HepG2 (cell line): Measurements from ENCODE around the gene NKD1. TPM values are rescaled to one million over a fixed set of nuclear protein-coding genes. Genes with fewer than 3 reads are reported as not detected.

Experiments
- ATAC-seq: fragments of 200-7000 bp; cut with Tn5 transposase; 3 replicates; pipeline ENCODE4 v1.9.1; 2020; ENCODE audit warnings: mild to moderate bottlenecking, moderate library complexity
- BruUV-seq: library from RNA; stranded (reverse); fragments of 400-500 nt; replicated peaks from 2 replicates; lab custom pipeline; 2021; lab: Mats Ljungman, UMichigan
- CTCF ChIA-PET: fragments of 300-600 bp; formaldehyde crosslinking; extraction: SDS; loops from one replicate; lab custom pipeline; 2021; ENCODE audit warnings: low total read pairs, inconsistent platforms, low intra/inter-chr PET ratio; lab: Yijun Ruan, JAX
- POLR2A ChIA-PET: fragments of 350-600 bp; sonication (Branson Sonifier 250); formaldehyde crosslinking; loops from one replicate; lab custom pipeline; 2020; ENCODE audit warnings: antibody characterized with exemption, inconsistent platforms; lab: Yijun Ruan, JAX
- DNase-seq: peaks from one replicate; pipeline ENCODE4 v3.0.0-alpha.2; 2015; ENCODE audit warnings: low spot score
- FAIRE-seq: peaks from 3 replicates; lab custom pipeline; 2011; peaks lifted over from hg19 to GRCh38; lab: Jason Lieb, UNC
- H2AFZ ChIP-seq: one replicate; pipeline ENCODE4 v1.6.1; 2011; ENCODE audit warnings: low read length, inconsistent platforms
- H3K27ac ChIP-seq: fragments of 300-600 bp; 3 replicates; pipeline ENCODE4 v1.8.0; 2011; ENCODE audit warnings: mixed run types, mild to moderate bottlenecking, mixed read lengths, low read length, inconsistent platforms; ENCODE audit not compliant: insufficient read depth; ENCODE audit errors: extremely low read length
- H3K27me3 ChIP-seq, 2 experiments: fragments of 200-600 bp in 1 of 2; 2 replicates in 1 of 2; 3 replicates in 1 of 2; pipeline versions ENCODE4 v1.6.0 to v1.8.0; 2011; ENCODE audit warnings: low read length in 2 of 2, mild to moderate bottlenecking in 2 of 2, moderate library complexity in 2 of 2, inconsistent platforms in 1 of 2; ENCODE audit not compliant: insufficient read depth in 2 of 2, control insufficient read depth in 1 of 2
- H3K36me3 ChIP-seq, 2 experiments: fragments of 200-600 bp in 1 of 2; replicated peaks in 1 of 2; 2 replicates in 1 of 2; 3 replicates in 1 of 2; pipeline versions ENCODE4 v1.5.1 to v1.8.0; 2011; ENCODE audit warnings: low read length in 2 of 2, inconsistent platforms in 1 of 2; ENCODE audit not compliant: insufficient read depth in 2 of 2, control insufficient read depth in 1 of 2
- H3K4me1 ChIP-seq: 2 replicates; pipeline ENCODE4 v1.5.1; 2012; ENCODE audit warnings: low read length, inconsistent platforms; ENCODE audit not compliant: insufficient read depth
- H3K4me2 ChIP-seq: 2 replicates; pipeline ENCODE4 v1.6.0; 2011; ENCODE audit warnings: low read depth, low read length, inconsistent platforms
- H3K4me3 ChIP-seq, 3 experiments: fragments of 200-600 bp in 1 of 3; sonication (generic), shearing (Covaris generic) in 1 of 3; replicated peaks in 1 of 3; 2 replicates each; pipeline ENCODE4 v1.5.1; 2011 to 2016; ENCODE audit warnings: low read length in 3 of 3, inconsistent platforms in 2 of 3, low read depth in 2 of 3, mild to moderate bottlenecking in 2 of 3, control low read depth in 1 of 3, mixed read lengths in 1 of 3; ENCODE audit not compliant: insufficient read depth in 1 of 3
- H3K79me2 ChIP-seq: one replicate; pipeline ENCODE4 v1.6.1; 2011; ENCODE audit warnings: low read length, inconsistent platforms; ENCODE audit not compliant: insufficient read depth
- H3K9ac ChIP-seq: 2 replicates; pipeline ENCODE4 v1.6.0; 2011; ENCODE audit warnings: mild to moderate bottlenecking, low read depth, low read length, inconsistent platforms; ENCODE audit not compliant: insufficient read depth
- H3K9me3 ChIP-seq: 2 replicates; pipeline ENCODE4 v1.5.1; 2012; ENCODE audit warnings: mild to moderate bottlenecking, low read length
- H4K20me1 ChIP-seq: 2 replicates; pipeline ENCODE4 v1.6.0; 2011; ENCODE audit warnings: inconsistent platforms, mild to moderate bottlenecking, low read length, moderate library complexity; ENCODE audit not compliant: insufficient read depth
- ATF7-NPFF ChIP-seq: sonication (generic); formaldehyde crosslinking; IDR thresholded peaks from 2 replicates; pipeline ENCODE4 v1.8.1; 2023; ENCODE audit warnings: mild to moderate bottlenecking, low read depth, missing genetic modification reagents, moderate library complexity
- CBX5 ChIP-seq: sonication (generic); formaldehyde crosslinking; IDR thresholded peaks from 2 replicates; pipeline ENCODE4 v1.4.0; 2020; ENCODE audit warnings: missing genetic modification reagents, borderline replicate concordance
- CEBPB ChIP-seq: IDR thresholded peaks from 2 replicates; pipeline ENCODE4 v1.6.1; 2011; ENCODE audit warnings: low read depth, low read length, improper control_type of control experiment, borderline replicate concordance
- HMG20A ChIP-seq: IDR thresholded peaks from 2 replicates; pipeline ENCODE4 v1.6.1; 2016; ENCODE audit warnings: borderline replicate concordance
- KLF13 ChIP-seq: sonication (generic); formaldehyde crosslinking; IDR thresholded peaks from 2 replicates; pipeline ENCODE4 v1.4.0; 2020; ENCODE audit warnings: mild to moderate bottlenecking, missing genetic modification reagents
- NFIC ChIP-seq: IDR thresholded peaks from 2 replicates; pipeline ENCODE4 v1.6.1; 2012; ENCODE audit warnings: mild to moderate bottlenecking, low read length, inconsistent platforms
- RBM22 ChIP-seq: fragments of 200-400 bp; formaldehyde crosslinking; optimal IDR thresholded peaks from 2 replicates; pipeline ENCODE3; 2017; ENCODE audit warnings: mild to moderate bottlenecking, low read length, moderate library complexity
- RXRB ChIP-seq: IDR thresholded peaks from 2 replicates; pipeline ENCODE4 v1.6.1; 2016; ENCODE audit warnings: borderline replicate concordance, missing genetic modification reagents, missing compliant biosample characterization
- SETDB1 ChIP-seq: sonication (generic); formaldehyde crosslinking; IDR thresholded peaks from 2 replicates; pipeline ENCODE4 v1.5.1; 2020; ENCODE audit warnings: missing genetic modification reagents, mild to moderate bottlenecking, borderline replicate concordance
- SIN3A ChIP-seq: IDR thresholded peaks from 2 replicates; pipeline ENCODE4 v1.6.1; 2011; ENCODE audit warnings: low read depth, mild to moderate bottlenecking, control low read depth, low read length, borderline replicate concordance
- SRSF9 ChIP-seq: fragments of 200-400 bp; formaldehyde crosslinking; IDR thresholded peaks from 2 replicates; pipeline ENCODE4 v1.6.1; 2018; ENCODE audit warnings: borderline replicate concordance, mild to moderate bottlenecking, low read depth, low read length; ENCODE audit not compliant: insufficient read depth, poor library complexity, severe bottlenecking
- THYN1 ChIP-seq: sonication (generic); formaldehyde crosslinking; IDR thresholded peaks from 2 replicates; pipeline ENCODE4 v1.8.1; 2023; ENCODE audit warnings: low read depth, mild to moderate bottlenecking, moderate library complexity, missing genetic modification reagents, borderline replicate concordance
- ZC3H13 ChIP-seq: sonication (generic); formaldehyde crosslinking; IDR thresholded peaks from 2 replicates; pipeline ENCODE4 v1.8.1; 2023; ENCODE audit warnings: mild to moderate bottlenecking, missing genetic modification reagents, moderate library complexity
- ZFP37 ChIP-seq: sonication (generic); formaldehyde crosslinking; IDR thresholded peaks from 2 replicates; pipeline ENCODE4 v1.4.0; 2020; ENCODE audit warnings: missing genetic modification reagents, borderline replicate concordance
- ZNF326 ChIP-seq: sonication (generic); formaldehyde crosslinking; IDR thresholded peaks from 2 replicates; pipeline ENCODE4 v1.4.0; 2020; ENCODE audit warnings: missing genetic modification reagents, borderline replicate concordance
- ZNF432 ChIP-seq: sonication (generic); formaldehyde crosslinking; IDR thresholded peaks from 2 replicates; pipeline ENCODE4 v1.5.0; 2020; ENCODE audit warnings: missing genetic modification reagents, mild to moderate bottlenecking, borderline replicate concordance
- ZNF468 ChIP-seq: sonication (generic); formaldehyde crosslinking; IDR thresholded peaks from 2 replicates; pipeline ENCODE4 v1.8.0; 2022; ENCODE audit warnings: mild to moderate bottlenecking, moderate library complexity, missing genetic modification reagents
- ZNF598 ChIP-seq: sonication (generic); formaldehyde crosslinking; IDR thresholded peaks from 2 replicates; pipeline ENCODE4 v1.5.1; 2020; ENCODE audit warnings: mild to moderate bottlenecking, missing genetic modification reagents, borderline replicate concordance
- WGBS: methylation state at CpG from one replicate; pipeline ENCODE4 v1.1.6; 2017; ENCODE audit warnings: low lambda C conversion rate; 5-methylcytosine and 5-hydroxymethylcytosine counted together
- in situ Hi-C: cut with HindIII; loops from 2 replicates; pipeline ENCODE4 v1.10.0; 2017; ENCODE audit warnings: low pct_unique_long_range_greater_than_20kb; ENCODE audit not compliant: extremely low pct_ligation_motif_present
- intact Hi-C: fragments of 100-400 bp; cut with micrococcal nuclease; formaldehyde crosslinking; loops from one replicate; pipeline ENCODE4 v1.10.0; 2022; ENCODE audit not compliant: unreplicated experiment
- polyA plus RNA-seq, 8 experiments: library from polyadenylated mRNA; depleted of rRNA in 3 of 8; stranded (reverse) in 7 of 8; unstranded in 1 of 8; fragments of >200 nt; fragmentation: Illumina TruSeq in 4 of 8; extraction: Trizol in 4 of 8; gene quantifications; 2 replicates each; pipeline versions ENCODE4 v1.2.1 to v1.2.3, GENCODE V29; 2011 to 2016; ENCODE audit warnings: low read depth in 4 of 8, missing spikeins in 1 of 8, mixed read lengths in 1 of 8; ENCODE audit not compliant: insufficient read depth in 1 of 8
- total RNA-seq, 5 experiments: library from RNA; depleted of rRNA; stranded (reverse); fragments of >200 nt; fragmentation: Illumina TruSeq; extraction: Trizol; gene quantifications; 2 replicates each; pipeline ENCODE4 v1.2.3, GENCODE V29; 2016; ENCODE audit warnings: low read depth in 1 of 5
- TF ChIP-seq, protein P1 (sequence below): sonication (generic); formaldehyde crosslinking; IDR thresholded peaks from 2 replicates; pipeline ENCODE4 v1.4.0; 2020; ENCODE audit warnings: mild to moderate bottlenecking, missing genetic modification reagents
- TF ChIP-seq, protein P2 (sequence below), 2 experiments: IDR thresholded peaks; 2 replicates each; pipeline ENCODE4 v1.6.1; 2011 to 2012; ENCODE audit warnings: low read length in 2 of 2, borderline replicate concordance in 1 of 2, low read depth in 1 of 2, mild to moderate bottlenecking in 1 of 2, moderate library complexity in 1 of 2

Gene NKD1
- total and polyA plus RNA-seq, 2 of the 13 experiments (the other 11 are each of a cell fraction or from before 2014, with no cell fraction given): 70.4 to 121 TPM

- H4K20me1 ChIP-seq: peaks cover 30% of the 10 kb centered on the region
- no peak overlapping the region for H3K27ac ChIP-seq
- H3K9ac ChIP-seq: no peak overlapping the region
- in situ Hi-C loops (no loop called here), intact Hi-C loops (no loop called here)
- 89% methylated on average over 10 of the region's 10 CpGs for WGBS
- H3K9me3 ChIP-seq: no peaks in the 10 kb centered on the region
- H3K36me3 ChIP-seq: peaks cover 12 to 26% of the 10 kb centered on the region in 2 experiments
- ChIA-PET POLR2A (interaction anchor here (1.2 kb wide), 1 partner anchor 29 kb away, joined by 3 read pairs; no protein-coding TSS in a partner anchor), CTCF (no interaction called here)
- peak; percentile 48 for DNase-seq
- H3K27me3 ChIP-seq: no peaks in the 10 kb centered on the region
- no TSS peak for BruUV-seq
- H3K4me2 ChIP-seq: no peak overlapping the region
- H2AFZ ChIP-seq: no peak overlapping the region
- H3K4me1 ChIP-seq: peaks cover 6% of the 10 kb centered on the region
- H3K4me3 ChIP-seq: no peak overlapping the region
- no peak for FAIRE-seq
- H3K79me2 ChIP-seq: no peaks in the 10 kb centered on the region
- peak; percentile 20 for ATAC-seq
- no peak for TF ChIP-seq ZNF598 (CRISPR knock-in tag)
- no peak for TF ChIP-seq ATF7-NPFF (CRISPR knock-in tag)
- no peak for TF ChIP-seq ZFP37 (CRISPR knock-in tag)
- peak; percentile 42; the same call in 1 of the 2 replicates for TF ChIP-seq ZNF326
- no peak for TF ChIP-seq RXRB
- no peak for TF ChIP-seq CBX5
- no peak for TF ChIP-seq KLF13
- TF ChIP-seq CEBPB: 0 out of 2 replicates have a peak, but pooled peaks have one; percentile 16
- TF ChIP-seq NFIC: 0 out of 2 replicates have a peak, but pooled peaks have one; percentile 23
- TF ChIP-seq HMG20A (CRISPR knock-in tag): no peak
- TF ChIP-seq SETDB1 (CRISPR knock-in tag): no peak
- TF ChIP-seq, protein P1, sequence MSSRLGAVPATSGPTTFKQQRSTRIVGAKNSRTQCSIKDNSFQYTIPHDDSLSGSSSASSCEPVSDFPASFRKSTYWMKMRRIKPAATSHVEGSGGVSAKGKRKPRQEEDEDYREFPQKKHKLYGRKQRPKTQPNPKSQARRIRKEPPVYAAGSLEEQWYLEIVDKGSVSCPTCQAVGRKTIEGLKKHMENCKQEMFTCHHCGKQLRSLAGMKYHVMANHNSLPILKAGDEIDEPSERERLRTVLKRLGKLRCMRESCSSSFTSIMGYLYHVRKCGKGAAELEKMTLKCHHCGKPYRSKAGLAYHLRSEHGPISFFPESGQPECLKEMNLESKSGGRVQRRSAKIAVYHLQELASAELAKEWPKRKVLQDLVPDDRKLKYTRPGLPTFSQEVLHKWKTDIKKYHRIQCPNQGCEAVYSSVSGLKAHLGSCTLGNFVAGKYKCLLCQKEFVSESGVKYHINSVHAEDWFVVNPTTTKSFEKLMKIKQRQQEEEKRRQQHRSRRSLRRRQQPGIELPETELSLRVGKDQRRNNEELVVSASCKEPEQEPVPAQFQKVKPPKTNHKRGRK (CRISPR knock-in tag): no peak
- TF ChIP-seq SIN3A: no peak
- TF ChIP-seq, protein P2, sequence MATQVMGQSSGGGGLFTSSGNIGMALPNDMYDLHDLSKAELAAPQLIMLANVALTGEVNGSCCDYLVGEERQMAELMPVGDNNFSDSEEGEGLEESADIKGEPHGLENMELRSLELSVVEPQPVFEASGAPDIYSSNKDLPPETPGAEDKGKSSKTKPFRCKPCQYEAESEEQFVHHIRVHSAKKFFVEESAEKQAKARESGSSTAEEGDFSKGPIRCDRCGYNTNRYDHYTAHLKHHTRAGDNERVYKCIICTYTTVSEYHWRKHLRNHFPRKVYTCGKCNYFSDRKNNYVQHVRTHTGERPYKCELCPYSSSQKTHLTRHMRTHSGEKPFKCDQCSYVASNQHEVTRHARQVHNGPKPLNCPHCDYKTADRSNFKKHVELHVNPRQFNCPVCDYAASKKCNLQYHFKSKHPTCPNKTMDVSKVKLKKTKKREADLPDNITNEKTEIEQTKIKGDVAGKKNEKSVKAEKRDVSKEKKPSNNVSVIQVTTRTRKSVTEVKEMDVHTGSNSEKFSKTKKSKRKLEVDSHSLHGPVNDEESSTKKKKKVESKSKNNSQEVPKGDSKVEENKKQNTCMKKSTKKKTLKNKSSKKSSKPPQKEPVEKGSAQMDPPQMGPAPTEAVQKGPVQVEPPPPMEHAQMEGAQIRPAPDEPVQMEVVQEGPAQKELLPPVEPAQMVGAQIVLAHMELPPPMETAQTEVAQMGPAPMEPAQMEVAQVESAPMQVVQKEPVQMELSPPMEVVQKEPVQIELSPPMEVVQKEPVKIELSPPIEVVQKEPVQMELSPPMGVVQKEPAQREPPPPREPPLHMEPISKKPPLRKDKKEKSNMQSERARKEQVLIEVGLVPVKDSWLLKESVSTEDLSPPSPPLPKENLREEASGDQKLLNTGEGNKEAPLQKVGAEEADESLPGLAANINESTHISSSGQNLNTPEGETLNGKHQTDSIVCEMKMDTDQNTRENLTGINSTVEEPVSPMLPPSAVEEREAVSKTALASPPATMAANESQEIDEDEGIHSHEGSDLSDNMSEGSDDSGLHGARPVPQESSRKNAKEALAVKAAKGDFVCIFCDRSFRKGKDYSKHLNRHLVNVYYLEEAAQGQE (IDR thresholded peaks at IDR 0.05; ENCODE audit: borderline replicate concordance in 1 of 2, low read depth in 1 of 2, low read length in 2 of 2): no peak
- no peak for TF ChIP-seq ZNF432 (CRISPR knock-in tag)
- TF ChIP-seq ZNF468: no peak
- TF ChIP-seq SRSF9: no peak
- TF ChIP-seq ZC3H13 (CRISPR knock-in tag): 0 out of 2 replicates have a peak, but pooled peaks have one; percentile 10
- TF ChIP-seq RBM22: peak; percentile 90
- no peak for TF ChIP-seq THYN1 (CRISPR knock-in tag)
These were observed 88.7 kb downstream of the NKD1 start for GRCh38 chr16:50636753-50637374.
